ENCODE measurements around the gene FPR1. TPM values are rescaled to one million over a fixed set of nuclear protein-coding genes. Genes with fewer than 3 reads are reported as not detected.

The FPR1 gene
- total and polyA plus RNA-seq, 2 of the 13 experiments (the other 11 are each of a cell fraction or from before 2014, with no cell fraction given): not detected

- H3K9me3 ChIP-seq (ENCODE audit: low read length): no peaks in the 10 kb centered on the region; the same call in 1 of the 2 replicates
- 24% methylated on average over 8 of the region's 8 CpGs for WGBS (ENCODE audit: low lambda C conversion rate)
- peaks cover 0 to 5% of the 10 kb centered on the region in 2 experiments; a peak in 2 of 5 replicates for H3K27me3 ChIP-seq (ENCODE audit: control insufficient read depth in 1 of 2, insufficient read depth in 2 of 2, low read length in 2 of 2)
- no peaks in the 10 kb centered on the region for H4K20me1 ChIP-seq (ENCODE audit: insufficient read depth, low read length)
- H3K9ac ChIP-seq (ENCODE audit: insufficient read depth, low read depth, low read length): no peak within 1 kb of the TSS
- FAIRE-seq: no peak
- BruUV-seq (replicated peaks): no TSS peak
- H3K4me3 ChIP-seq (replicated peaks in 1 of 3; ENCODE audit: insufficient read depth in 1 of 3, low read depth in 2 of 3, low read length in 3 of 3): no peak within 1 kb of the TSS
- H3K4me1 ChIP-seq (ENCODE audit: insufficient read depth, low read length): no peaks in the 10 kb centered on the region
- no peak within 1 kb of the TSS for H3K4me2 ChIP-seq (ENCODE audit: low read depth, low read length)
- ATAC-seq: no peak
- no peaks in the 10 kb centered on the region for H3K79me2 ChIP-seq (ENCODE audit: insufficient read depth, low read length)
- TF ChIP-seq ZNF512 (CRISPR knock-in tag; IDR thresholded peaks at IDR 0.05): no peak
- TF ChIP-seq FOXA3 (CRISPR knock-in tag; IDR thresholded peaks at IDR 0.05): no peak
- TF ChIP-seq KLF11 (CRISPR knock-in tag; IDR thresholded peaks at IDR 0.05): no peak
- no peak for TF ChIP-seq SRF (IDR thresholded peaks at IDR 0.05; ENCODE audit: low read depth, low read length)
- no peak for TF ChIP-seq U2AF1 (optimal IDR thresholded peaks at IDR 0.05; ENCODE audit: low read depth, low read length)
- no peak for TF ChIP-seq ZBTB7B (CRISPR knock-in tag; IDR thresholded peaks at IDR 0.05)
- TF ChIP-seq SPEN (CRISPR knock-in tag; IDR thresholded peaks at IDR 0.05; ENCODE audit: low read depth): no peak
- in situ Hi-C loops (cut with HindIII; ENCODE audit: extremely low pct_ligation_motif_present, low pct_unique_long_range_greater_than_20kb): no loop called here
- ChIA-PET CTCF (ENCODE audit: low intra/inter-chr PET ratio, low total read pairs) (no interaction called here), POLR2A (no interaction called here)
- intact Hi-C loops (cut with micrococcal nuclease; ENCODE audit: unreplicated experiment): no loop called here
- H3K27ac ChIP-seq (ENCODE audit: extremely low read length, insufficient read depth, low read length): no peak within 1 kb of the TSS
- no peaks in the 10 kb centered on the region for H3K36me3 ChIP-seq (replicated peaks in 1 of 2; ENCODE audit: control insufficient read depth in 1 of 2, insufficient read depth in 2 of 2, low read length in 2 of 2)
- DNase-seq (ENCODE audit: low spot score): no peak
- no peak within 1 kb of the TSS for H2AFZ ChIP-seq (ENCODE audit: low read length)
Observed at GRCh38 chr19:51760697-51761356, 9.1 kb upstream of the FPR1 start, which contains the start of gene FPR2. Gene FPR2, plus strand, starts transcription at chr19:51761180. Its CDS starts 7,479 bp downstream, at chr19:51768659.

GRCh38 chr19:51755571-51755970 lies 3.9 kb upstream of the FPR1 start:
- POLR2A ChIA-PET: no interaction called here
- Histone ChIP-seq H3K9me3 (ENCODE audit: low read length) (no peaks in the 10 kb centered on the region; the same call in 1 of the 2 replicates), H3K79me2 (ENCODE audit: insufficient read depth, low read length) (no peaks in the 10 kb centered on the region), H3K36me3 (replicated peaks in 1 of 2; ENCODE audit: control insufficient read depth in 1 of 2, insufficient read depth in 2 of 2, low read length in 2 of 2) (no peaks in the 10 kb centered on the region), H3K4me1 (ENCODE audit: insufficient read depth, low read length) (no peaks in the 10 kb centered on the region), H2AFZ (ENCODE audit: low read length) (no peak overlapping the region), H3K27me3 (ENCODE audit: control insufficient read depth in 1 of 2, insufficient read depth in 2 of 2, low read length in 2 of 2) (no peaks in the 10 kb centered on the region; a peak in 1 of 5 replicates), H3K27ac (ENCODE audit: extremely low read length, insufficient read depth, low read length) (no peak overlapping the region), H3K4me3 (replicated peaks in 1 of 3; ENCODE audit: insufficient read depth in 1 of 3, low read depth in 2 of 3, low read length in 3 of 3) (no peak overlapping the region), H4K20me1 (ENCODE audit: insufficient read depth, low read length) (no peaks in the 10 kb centered on the region), H3K9ac (ENCODE audit: insufficient read depth, low read depth, low read length) (no peak overlapping the region), H3K4me2 (ENCODE audit: low read depth, low read length) (no peak overlapping the region)
- 43% methylated on average over 7 of the region's 7 CpGs for WGBS (ENCODE audit: low lambda C conversion rate)
- no peak for DNase-seq (ENCODE audit: low spot score)
- CTCF ChIA-PET (ENCODE audit: low intra/inter-chr PET ratio, low total read pairs): no interaction called here
- BruUV-seq (replicated peaks): no TSS peak
- no peak for FAIRE-seq
- intact Hi-C loops (cut with micrococcal nuclease; ENCODE audit: unreplicated experiment): no loop called here
- no peak for ATAC-seq
- in situ Hi-C loops (cut with HindIII; ENCODE audit: extremely low pct_ligation_motif_present, low pct_unique_long_range_greater_than_20kb): no loop called here
- no peak for TF ChIP-seq ZNF232 (CRISPR knock-in tag; IDR thresholded peaks at IDR 0.05; ENCODE audit: borderline replicate concordance)
- no peak for TF ChIP-seq NPAS2 (CRISPR knock-in tag; IDR thresholded peaks at IDR 0.05; ENCODE audit: borderline replicate concordance)
- no peak for TF ChIP-seq RERE (CRISPR knock-in tag; IDR thresholded peaks at IDR 0.05; ENCODE audit: low read depth)
- no peak for TF ChIP-seq PAX8 (CRISPR knock-in tag; IDR thresholded peaks at IDR 0.05; ENCODE audit: borderline replicate concordance)
